Transverse colon (tissue), 4 donors: ENCODE data around the gene SDCCAG8.

ENCODE experiments used
- EP300 ChIP-seq: sonication (generic); formaldehyde crosslinking; IDR thresholded peaks from one replicate; pipeline ENCODE4 v1.6.1; 2017; ENCODE audit warnings: antibody characterized with exemption, low read depth
- POLR2A ChIP-seq: fragments of 450-650 bp; IDR thresholded peaks from one replicate; pipeline ENCODE4 v1.6.1; 2016; ENCODE audit warnings: antibody characterized with exemption, mild to moderate bottlenecking, moderate library complexity
- POLR2AphosphoS5 ChIP-seq, 3 donors: sonication (generic); formaldehyde crosslinking; IDR thresholded peaks; one replicate each; pipeline ENCODE4 v1.6.1; 2016; ENCODE audit warnings: antibody characterized with exemption in 3 of 3
- TF ChIP-seq, protein P1 (sequence below), 5 experiments: fragments of 200-600 bp in 3 of 5; fragments of 450-650 bp in 2 of 5; sonication (generic) in 3 of 5; IDR thresholded peaks; 1 replicate in 2 of 5; 2 replicates in 3 of 5; pipeline ENCODE4 v1.5.1; 2016 to 2017; ENCODE audit warnings: antibody characterized with exemption in 5 of 5, inconsistent platforms in 3 of 5, mild to moderate bottlenecking in 2 of 5, moderate library complexity in 1 of 5

DNA sequence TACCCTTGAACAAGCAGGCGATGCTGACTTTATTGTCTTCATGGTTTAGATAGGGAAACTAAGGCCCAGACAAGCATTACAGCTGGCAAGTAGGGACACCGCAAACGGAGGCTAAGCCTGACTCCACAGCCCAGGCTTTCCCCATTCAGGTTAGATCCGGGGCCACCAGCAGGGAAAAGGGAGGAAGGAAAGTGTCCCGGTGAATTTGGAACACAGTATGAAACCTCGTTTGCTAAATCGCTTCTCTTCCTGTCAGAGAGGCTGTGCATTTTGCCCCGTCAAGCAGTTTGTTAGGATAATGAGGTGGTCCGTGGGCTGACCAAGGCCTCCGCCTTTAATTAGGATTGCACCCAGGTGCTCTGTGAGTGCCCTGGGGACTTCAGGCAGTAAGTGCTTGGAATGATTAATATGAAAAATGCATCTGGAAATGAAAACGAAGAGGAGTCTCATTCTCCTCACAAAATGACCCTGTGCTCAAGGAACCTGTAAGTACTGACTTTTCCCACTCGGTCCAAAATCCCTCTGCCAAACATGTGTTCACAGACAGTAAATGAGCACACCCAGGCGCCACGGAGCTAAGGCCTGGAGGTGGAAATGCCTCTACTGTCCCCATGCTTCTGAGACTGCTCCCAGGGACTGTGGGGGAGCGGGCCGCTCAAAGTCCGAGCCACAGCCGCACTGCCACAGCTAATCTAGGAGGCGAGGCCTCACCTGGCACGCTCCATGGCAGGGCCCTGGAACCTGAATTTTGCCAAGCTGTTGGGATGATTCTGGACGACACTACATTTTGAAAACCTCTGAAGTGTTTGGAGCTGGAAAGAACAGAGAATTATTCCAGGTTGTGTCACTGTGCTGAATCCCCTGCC, 234.1 kb downstream of the SDCCAG8 start:
- TF ChIP-seq, protein P1, sequence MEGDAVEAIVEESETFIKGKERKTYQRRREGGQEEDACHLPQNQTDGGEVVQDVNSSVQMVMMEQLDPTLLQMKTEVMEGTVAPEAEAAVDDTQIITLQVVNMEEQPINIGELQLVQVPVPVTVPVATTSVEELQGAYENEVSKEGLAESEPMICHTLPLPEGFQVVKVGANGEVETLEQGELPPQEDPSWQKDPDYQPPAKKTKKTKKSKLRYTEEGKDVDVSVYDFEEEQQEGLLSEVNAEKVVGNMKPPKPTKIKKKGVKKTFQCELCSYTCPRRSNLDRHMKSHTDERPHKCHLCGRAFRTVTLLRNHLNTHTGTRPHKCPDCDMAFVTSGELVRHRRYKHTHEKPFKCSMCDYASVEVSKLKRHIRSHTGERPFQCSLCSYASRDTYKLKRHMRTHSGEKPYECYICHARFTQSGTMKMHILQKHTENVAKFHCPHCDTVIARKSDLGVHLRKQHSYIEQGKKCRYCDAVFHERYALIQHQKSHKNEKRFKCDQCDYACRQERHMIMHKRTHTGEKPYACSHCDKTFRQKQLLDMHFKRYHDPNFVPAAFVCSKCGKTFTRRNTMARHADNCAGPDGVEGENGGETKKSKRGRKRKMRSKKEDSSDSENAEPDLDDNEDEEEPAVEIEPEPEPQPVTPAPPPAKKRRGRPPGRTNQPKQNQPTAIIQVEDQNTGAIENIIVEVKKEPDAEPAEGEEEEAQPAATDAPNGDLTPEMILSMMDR (IDR thresholded peaks at IDR 0.05), result no peak
- TF ChIP-seq POLR2A (no peak), EP300 (no peak), POLR2AphosphoS5 (IDR thresholded peaks at IDR 0.05) (no peak)
